Ovary (tissue), 9 donors: ENCODE results near the gene CFAP299. TPM values are rescaled to one million over a fixed set of nuclear protein-coding genes. Genes with fewer than 3 reads are reported as not detected.

Experiments
- DNase-seq, 5 donors: peaks; one replicate each; pipeline ENCODE4 v3.0.0-alpha.2; 2019 to 2020
- H3K27ac ChIP-seq, 2 donors: fragments of 200-600 bp; one replicate each; pipeline versions ENCODE4 v1.5.1 to v1.8.0; 2019 to 2022
- H3K27me3 ChIP-seq: fragments of 200-600 bp; one replicate; pipeline ENCODE4 v1.8.0; 2022
- H3K36me3 ChIP-seq: fragments of 200-600 bp; sonication (generic); one replicate; pipeline ENCODE4 v1.5.1; 2019
- H3K4me1 ChIP-seq: one replicate; pipeline ENCODE4 v1.8.1; 2013; ENCODE audit warnings: mild to moderate bottlenecking, moderate library complexity; ENCODE audit not compliant: insufficient read depth
- H3K4me3 ChIP-seq: fragments of 200-600 bp; sonication (generic); one replicate; pipeline ENCODE4 v1.5.1; 2017
- H3K9me3 ChIP-seq, 2 donors: fragments of 200-600 bp in 1 of 2; sonication (generic) in 1 of 2; one replicate each; pipeline versions ENCODE4 v1.5.1 to v1.8.1; 2013 to 2019; ENCODE audit warnings: mild to moderate bottlenecking in 1 of 2, moderate library complexity in 1 of 2
- CTCF ChIP-seq, 3 donors: fragments of 450-650 bp in 2 of 3; fragments of 200-600 bp in 1 of 3; IDR thresholded peaks; one replicate each; pipeline versions ENCODE4 v1.5.1 to v1.8.0; 2016 to 2022; ENCODE audit warnings: antibody characterized with exemption in 3 of 3, mild to moderate bottlenecking in 1 of 3
- EP300 ChIP-seq: sonication (generic); formaldehyde crosslinking; IDR thresholded peaks from one replicate; pipeline ENCODE4 v1.6.1; 2017; ENCODE audit warnings: antibody characterized with exemption
- POLR2A ChIP-seq: fragments of 450-650 bp; IDR thresholded peaks from one replicate; pipeline ENCODE4 v1.6.1; 2017; ENCODE audit warnings: antibody characterized with exemption, mild to moderate bottlenecking, moderate library complexity
- WGBS, 3 donors: extraction: QIAGEN DNeasy Blood & Tissue Kit in 1 of 3; methylation state at CpG; one replicate each; pipeline versions ENCODE4 v1.1.5 to v1.1.7; 2013 to 2017; 5-methylcytosine and 5-hydroxymethylcytosine counted together
- intact Hi-C, 4 donors: fragments of 100-400 bp; cut with DNase I; formaldehyde crosslinking; loops; one replicate each; pipeline versions ENCODE4 v1.11.0 to v1.15.1; 2022 to 2023
- polyA plus RNA-seq, 2 donors: library from polyadenylated mRNA; stranded (reverse); fragments of 200-250 nt in 1 of 2; fragments of 350-450 nt in 1 of 2; fragmentation: Illumina TruSeq in 1 of 2; extraction: RNeasy Lipid Tissue Mini Kit (QIAGEN cat#74804) in 1 of 2; gene quantifications; one replicate each; pipeline ENCODE4 v1.2.3, GENCODE V29; 2013 to 2014
- total RNA-seq, 7 donors: library from RNA; depleted of rRNA in 2 of 7; stranded (reverse); fragments of >200 nt in 2 of 7; fragmentation: NEBNext Ultra II Directional in 3 of 7; extraction: Animal tissue kit (Norgen Biotek cat#: 25700) in 3 of 7; gene quantifications; one replicate each; pipeline versions ENCODE4 v1.1.0 to v1.2.4, GENCODE V29; 2016 to 2023
- donor health status: DM: no; HTN: no; CAD: no; lungs with moderate emphysema.
- donor health status: DM: no; HTN: no; CAD: no.
- donor health status: Bipolar disorder and iron deficiency.
- donor health status: DM: yes; HTN: yes; CAD: no.
- donor health status: DM: no; HTN: no; CAD: no.
- donor health status: DM: yes; HTN: yes; CAD: no.

Gene CFAP299
- total and polyA plus RNA-seq, 9 donors, result 0.32 to 17.0 (median 0.97) TPM; not detected in 2

- WGBS, 3 donors, result 7 to 13% (median 13%) methylated on average over 2 of the region's 2 CpGs
- H3K36me3 ChIP-seq, result no peaks in the 10 kb centered on the region
- intact Hi-C loops, result loop anchor here in 2 of 4 donors (5.0 kb wide), 1 partner anchor 628 kb away; no protein-coding TSS in a partner anchor
- no peak for DNase-seq
- no peaks in the 10 kb centered on the region for H3K4me1 ChIP-seq
- H3K27ac ChIP-seq, result no peak overlapping the region
- H3K9me3 ChIP-seq, result no peaks in the 10 kb centered on the region
- H3K27me3 ChIP-seq, result no peaks in the 10 kb centered on the region
- no peak overlapping the region for H3K4me3 ChIP-seq
- TF ChIP-seq CTCF (IDR thresholded peaks at IDR 0.05) (peak in 2 of 3 donors; percentile 14 to 41), EP300 (no peak)
These were observed 654.5 kb downstream of the CFAP299 start for GRCh38 chr4:80989921-80990544.

DNA sequence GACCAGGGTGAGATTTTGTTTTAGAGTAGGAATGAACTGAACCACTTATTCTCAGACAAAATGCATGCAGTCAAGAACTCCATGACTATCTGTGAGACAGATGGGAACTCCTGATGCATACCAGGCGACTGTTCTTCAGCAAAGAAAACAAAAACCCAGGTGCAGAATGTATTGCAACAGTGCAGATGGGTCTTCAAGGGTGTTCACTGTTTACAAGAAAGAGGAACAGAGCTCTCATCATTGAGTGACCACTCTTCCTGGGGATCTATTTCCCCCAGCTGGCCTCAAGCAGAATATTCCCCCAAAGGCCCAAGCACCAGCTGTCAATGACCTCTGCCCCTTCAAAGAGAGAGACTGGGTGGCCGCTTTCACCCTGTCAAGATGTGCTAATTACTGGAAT lies 655.3 kb downstream of the CFAP299 start:
- TF ChIP-seq POLR2A (no peak), EP300 (no peak), CTCF (IDR thresholded peaks at IDR 0.05) (no peak)
- no peaks in the 10 kb centered on the region for H3K36me3 ChIP-seq
- H3K4me1 ChIP-seq, result no peaks in the 10 kb centered on the region
- intact Hi-C loops, result loop anchor here in 2 of 4 donors (5.0 kb wide), 1 partner anchor 629 kb away; no protein-coding TSS in a partner anchor
- no peaks in the 10 kb centered on the region for H3K27me3 ChIP-seq
- DNase-seq, result no peak
- no peak overlapping the region for H3K4me3 ChIP-seq
- 79 to 91% (median 91%) methylated on average over 2 of the region's 2 CpGs for WGBS, 3 donors
- H3K27ac ChIP-seq, result no peak overlapping the region
- H3K9me3 ChIP-seq, result no peaks in the 10 kb centered on the region

DNA sequence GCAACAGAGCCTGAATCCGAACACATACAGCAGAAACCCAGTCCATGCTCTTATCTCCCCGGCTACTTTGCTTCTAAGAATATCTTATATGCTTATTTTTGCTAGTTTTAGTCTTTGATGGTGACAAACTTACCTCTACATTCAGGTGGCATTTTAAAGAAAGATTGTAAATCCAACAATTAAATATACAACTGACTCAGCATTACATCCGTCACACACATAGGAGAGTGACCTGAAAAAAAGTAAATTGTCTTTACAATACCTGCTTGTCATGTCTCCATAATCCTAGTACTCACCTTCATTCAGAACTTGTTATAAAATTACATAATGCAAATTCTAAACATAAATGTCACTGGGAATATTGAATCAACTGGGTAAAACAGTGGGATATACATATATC lies 664.4 kb downstream of the CFAP299 start:
- intact Hi-C loops, result no loop called here
- no peaks in the 10 kb centered on the region for H3K36me3 ChIP-seq
- no peaks in the 10 kb centered on the region for H3K27me3 ChIP-seq
- 94% methylated on average over 3 of the region's 3 CpGs for WGBS, 3 donors
- H3K9me3 ChIP-seq, result no peaks in the 10 kb centered on the region
- no peak for DNase-seq
- no peak for TF ChIP-seq CTCF (IDR thresholded peaks at IDR 0.05)
- H3K4me1 ChIP-seq, result no peaks in the 10 kb centered on the region
- no peak overlapping the region for H3K4me3 ChIP-seq
- no peak overlapping the region for H3K27ac ChIP-seq

DNA sequence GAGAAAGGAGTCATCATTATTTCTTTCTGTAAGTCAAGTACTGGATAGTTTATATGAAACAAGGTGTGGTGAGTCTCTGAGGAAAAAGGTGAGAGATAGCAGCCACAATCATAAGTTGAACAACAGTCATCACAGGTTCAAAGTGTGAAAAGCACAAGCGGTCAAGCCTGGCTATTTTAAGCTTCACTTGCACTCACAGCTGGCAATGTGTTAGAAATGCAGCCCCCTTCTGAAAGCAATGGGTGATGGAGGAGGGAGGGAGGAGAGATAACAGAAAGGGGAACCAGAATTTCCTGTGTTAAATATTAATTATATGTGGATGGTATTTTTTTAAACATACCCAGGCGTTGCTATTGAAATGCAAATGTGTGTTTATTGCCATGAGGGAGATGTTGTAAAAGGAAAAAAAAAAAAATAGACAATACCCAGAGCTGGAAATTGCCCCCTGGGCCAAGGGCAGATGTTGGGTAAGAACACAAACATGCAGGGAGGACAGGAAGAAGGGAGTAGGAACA lies 668.1 kb downstream of the CFAP299 start:
- no peaks in the 10 kb centered on the region for H3K9me3 ChIP-seq
- TF ChIP-seq POLR2A, result no peak
- no peak for TF ChIP-seq CTCF (IDR thresholded peaks at IDR 0.05)
- no peak for TF ChIP-seq EP300
- no peaks in the 10 kb centered on the region for H3K27me3 ChIP-seq
- intact Hi-C loops, result no loop called here
- H3K4me3 ChIP-seq, result no peak overlapping the region
- no peak for DNase-seq
- no peaks in the 10 kb centered on the region for H3K4me1 ChIP-seq
- no peaks in the 10 kb centered on the region for H3K36me3 ChIP-seq
- no peak overlapping the region for H3K27ac ChIP-seq
- 38 to 87% (median 41%) methylated on average over 1 to 2 of the region's 2 CpGs for WGBS, 3 donors
